NCI-H82 treated with DMSO at 0.1 percent for 48 hours (cell line): ENCODE measurements around the gene AHDC1.
"Not testable (repeated sequence)": the region's sequence is repeated elsewhere in the genome, so short reads cannot be mapped to it uniquely, and the experiment has no call there.

Experiments used
- DNase-seq: peaks from one replicate; lab custom pipeline; 2025; ENCODE audit not compliant: unreplicated experiment; lab: John Stamatoyannopoulos, UW

The AHDC1 gene

DNA sequence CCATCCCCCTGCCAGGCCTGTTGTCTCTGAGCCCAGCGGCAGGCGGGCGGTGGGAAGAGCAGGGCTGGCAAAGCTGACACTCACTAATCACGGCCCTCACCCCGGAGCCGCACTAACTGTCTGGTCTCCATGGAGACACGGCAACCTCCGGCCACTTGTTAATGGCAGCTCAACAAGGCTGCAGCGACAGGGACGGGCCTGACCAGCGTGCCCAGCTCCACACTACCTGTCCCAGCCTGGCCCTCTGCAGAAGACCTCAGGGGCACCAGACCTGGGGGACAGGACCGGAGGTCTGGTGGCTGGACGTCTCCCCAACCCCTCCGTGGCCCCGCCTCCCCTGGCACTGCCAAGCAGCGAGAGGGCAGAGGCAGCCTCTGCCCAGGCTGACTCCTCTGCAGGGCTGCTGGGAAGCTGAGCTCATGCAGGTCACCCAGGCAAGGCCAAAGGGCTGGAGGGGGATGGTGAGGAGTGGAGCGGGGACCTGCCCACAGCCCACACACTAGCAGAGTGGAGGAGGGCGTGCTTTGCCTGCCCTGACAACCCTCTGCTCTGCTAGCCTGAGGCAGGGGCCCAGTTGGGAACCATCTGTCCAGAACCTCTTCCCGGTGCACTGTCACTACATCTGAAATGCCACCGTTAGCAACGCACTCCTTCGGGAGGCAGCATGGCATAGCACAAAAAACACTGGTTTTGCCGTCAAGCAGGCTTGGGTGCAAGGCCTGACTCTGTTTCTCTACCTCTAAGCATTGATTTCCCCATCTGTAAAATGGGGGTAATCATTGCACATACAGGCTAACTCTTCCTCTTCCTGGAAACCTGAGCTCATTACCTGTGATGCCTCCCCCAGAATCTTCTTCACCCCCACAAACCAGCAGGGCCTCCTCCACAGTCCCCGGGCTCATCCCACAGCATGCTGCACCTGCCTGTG, 84.3 kb downstream of the AHDC1 start:
- no peak for DNase-seq

DNA sequence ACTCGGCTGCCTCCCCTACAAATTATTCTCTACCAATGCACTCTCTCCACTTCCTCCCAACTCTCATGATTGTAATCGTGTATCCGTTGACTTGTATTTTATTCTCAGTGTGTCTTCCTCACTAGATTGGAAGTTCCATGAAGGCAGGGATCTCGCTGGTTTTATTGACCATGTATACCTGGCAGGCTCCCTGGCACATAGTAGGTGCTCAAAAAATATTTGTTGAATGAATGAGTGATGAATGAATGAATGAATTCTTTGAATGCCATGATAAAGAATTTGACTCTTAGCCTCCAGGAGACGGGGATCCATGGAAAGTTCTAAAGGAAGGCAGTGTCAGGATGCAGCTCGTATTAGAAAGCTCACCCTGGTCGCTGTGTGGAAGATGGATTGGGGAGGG, 85.1 kb downstream of the AHDC1 start:
- no peak for DNase-seq

DNA sequence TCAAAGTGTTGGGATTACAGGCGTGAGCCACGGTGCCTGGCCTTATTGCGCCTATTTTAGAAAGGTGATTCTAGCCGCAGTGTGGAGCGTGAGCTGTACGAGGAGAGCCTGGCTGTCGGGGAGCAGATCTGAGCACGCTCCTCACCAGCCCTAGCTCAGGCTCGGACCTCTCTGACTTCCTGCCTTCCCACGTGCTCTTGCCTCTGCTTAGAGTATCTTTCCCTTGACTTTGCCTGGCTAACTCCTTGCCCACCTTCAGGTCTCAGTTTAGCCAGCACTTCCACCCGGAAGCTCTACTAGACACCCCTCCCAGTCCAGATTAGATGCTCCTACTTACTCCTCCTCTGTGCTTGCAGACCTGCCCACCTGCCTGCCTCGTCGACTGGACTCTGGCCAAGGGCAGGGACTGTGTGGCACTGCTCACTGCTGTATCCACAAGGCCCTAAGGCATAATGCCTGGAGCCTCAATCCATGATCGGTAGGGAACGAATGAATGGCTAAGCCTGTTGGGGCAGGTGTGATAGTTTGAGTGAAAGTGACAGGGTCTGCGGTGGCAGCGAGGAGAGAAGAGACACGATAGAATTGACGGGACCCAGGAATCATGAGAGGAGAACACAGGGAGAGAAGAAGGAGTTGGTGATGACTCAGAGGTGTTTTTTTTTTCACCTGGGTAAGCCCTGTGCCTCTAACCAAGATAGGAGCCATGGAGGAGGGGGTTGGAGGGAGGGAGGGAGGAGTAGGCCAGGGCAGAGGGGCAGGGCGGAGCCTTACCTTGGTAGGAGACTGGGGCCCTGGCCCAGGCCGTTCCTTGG, 85.8 kb downstream of the AHDC1 start:
- DNase-seq: no peak

DNA sequence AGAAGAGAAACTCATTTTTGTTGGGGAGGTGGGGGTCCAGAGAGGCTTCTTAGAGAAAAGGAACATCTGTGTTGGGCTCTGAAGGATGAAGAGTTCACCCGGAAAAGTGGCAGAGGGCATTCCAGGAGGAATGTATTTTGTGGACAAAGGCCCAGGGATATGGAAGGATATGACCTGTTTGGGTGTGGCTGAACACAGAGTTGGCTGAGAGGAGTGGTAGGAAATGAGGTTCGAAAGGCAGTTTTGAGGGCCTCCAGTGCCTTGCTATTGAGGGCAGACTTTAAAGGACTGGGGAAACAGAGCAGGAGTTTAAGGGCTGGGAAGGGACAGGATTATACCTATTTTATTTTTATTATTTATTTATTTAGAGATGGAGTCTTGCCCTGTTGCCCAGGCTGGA, 86.6 kb downstream of the AHDC1 start:
- no peak for DNase-seq

DNA sequence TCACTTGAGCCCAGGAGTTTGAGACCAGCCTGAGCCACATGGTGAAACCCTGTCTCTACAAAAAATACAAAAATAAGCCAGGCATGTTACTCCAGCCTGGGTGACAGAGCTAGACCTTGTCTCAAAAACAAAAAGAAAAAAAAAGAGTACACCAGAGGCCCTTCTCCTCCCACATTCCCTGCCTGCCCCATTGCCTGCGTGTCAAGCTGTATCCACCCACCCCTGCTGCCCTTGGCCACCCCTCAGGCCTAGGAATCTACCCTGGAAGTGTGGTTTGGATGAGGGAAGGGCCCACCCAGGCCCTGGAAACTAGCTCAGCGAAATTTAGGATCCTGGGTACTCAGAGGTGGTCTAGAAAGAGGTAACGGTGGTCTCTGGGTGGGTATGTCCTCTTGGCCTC, 88.3 kb downstream of the AHDC1 start:
- no peak for DNase-seq

DNA sequence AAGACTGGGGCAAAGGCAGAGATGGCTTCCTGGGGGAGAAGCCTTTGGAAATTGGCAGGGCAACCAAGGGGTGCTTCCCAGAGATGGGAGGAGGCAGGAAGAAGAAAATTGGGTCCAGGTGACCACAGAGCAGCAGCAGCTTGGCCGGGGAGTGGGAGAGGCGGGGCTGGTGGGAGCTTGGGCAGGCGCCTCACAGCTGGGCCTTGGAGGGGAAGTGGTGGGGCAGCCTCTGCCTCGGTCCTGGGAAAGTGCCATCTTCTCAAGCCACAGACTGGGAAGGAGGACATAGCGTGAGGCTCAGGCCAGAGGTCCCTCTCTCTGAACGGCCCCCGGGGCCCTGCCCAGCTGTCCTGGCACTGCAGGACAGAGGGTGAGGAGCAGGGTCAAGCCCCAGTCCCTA, 90.0 kb downstream of the AHDC1 start:
- no peak for DNase-seq

DNA sequence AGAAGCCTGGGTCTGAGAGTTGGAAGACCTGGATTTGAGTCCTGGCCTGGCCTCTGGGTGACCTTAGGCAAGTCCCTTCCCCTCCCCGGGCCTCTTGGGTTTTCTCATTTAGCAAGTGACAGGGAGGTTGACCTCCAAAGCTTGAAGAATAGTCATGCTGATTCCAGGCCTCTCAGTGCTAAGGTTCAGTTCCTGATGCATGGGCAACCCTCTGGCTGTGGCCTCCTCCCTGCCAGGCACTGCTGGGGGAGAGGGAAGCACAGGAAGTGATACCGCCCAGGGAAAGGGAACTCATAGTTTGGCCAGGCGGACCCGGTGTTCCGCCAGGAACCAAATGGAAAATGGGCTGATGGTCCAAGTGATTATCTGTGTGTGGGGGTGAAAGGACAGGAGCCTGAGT, 90.4 kb downstream of the AHDC1 start:
- no peak for DNase-seq

DNA sequence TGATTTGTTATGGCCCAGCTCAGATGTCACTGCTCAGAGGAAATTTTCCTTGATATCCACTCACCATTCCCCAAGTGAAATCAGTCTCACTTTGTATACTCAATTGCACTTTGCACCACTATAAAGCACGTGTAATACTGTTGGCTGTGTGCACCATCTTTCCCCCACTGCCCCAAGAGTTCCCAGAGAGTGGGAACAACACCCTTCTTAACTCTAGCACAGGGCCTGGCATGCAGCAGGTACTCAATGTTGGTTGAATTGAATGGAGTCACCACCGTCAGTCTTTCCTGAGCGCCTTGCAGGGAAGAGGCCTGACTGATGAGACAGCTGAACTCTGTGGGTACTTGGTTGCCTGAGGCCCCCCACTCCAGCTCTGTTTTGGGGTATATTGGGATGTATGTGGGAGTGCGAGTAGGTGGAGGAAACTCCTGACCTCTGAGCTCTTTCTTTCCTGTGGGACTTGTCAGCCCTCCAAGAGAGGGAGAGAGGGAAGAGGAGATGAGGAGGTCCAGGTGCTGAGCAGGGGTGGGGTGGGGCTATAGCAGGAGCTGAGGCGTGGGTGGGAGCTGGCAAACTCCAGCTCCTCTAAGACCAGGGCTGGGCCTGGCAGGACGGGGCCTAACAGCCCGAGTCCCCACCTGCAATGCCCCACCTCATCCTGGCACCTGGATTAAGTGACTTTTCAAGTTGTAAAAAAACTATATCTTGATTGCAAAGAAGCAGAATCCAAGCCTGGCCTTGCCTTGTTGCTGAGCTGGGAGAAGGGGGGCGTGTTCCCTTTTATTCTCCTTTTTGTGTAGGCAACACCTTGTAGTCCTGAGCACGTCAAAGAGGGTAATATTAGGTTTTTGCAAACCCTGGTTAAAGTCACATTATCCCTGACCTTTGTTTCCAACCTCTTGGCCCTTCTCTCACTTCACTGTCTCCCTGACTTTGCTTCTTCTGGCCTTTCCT, 94.5 kb downstream of the AHDC1 start:
- DNase-seq: no peak

DNA sequence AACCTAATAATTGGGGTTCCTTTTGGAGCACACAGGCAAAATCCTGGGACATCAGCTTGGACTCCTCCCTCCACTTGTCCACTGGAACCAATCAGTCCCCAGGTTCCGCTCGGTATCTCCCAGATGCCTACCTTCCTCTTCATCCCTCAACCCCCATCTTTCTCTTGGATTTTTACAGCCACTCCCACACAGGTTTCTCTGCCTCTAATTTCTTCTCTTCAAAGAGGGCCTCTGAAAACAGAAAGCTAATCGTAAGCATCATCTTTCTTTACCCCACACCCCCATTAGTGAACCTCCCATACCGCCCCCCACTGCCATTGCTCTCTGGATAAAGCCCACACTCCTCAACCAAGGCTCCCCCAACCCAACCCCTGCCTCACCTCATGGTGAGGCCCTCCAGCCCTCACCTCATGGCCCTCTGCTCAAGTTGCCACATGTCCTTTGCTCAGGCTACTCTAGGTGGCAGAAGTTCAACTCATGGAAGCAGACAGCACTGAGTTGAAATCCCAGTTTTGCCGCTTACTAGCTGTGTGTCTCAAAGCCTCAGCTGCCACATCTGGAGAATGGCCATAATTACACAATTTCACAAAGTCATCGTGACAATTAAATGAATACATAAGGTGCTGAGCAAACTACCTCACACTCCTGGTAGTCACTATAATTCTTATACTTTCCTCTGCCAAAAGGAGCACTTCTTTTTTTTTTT, 95.8 kb downstream of the AHDC1 start:
- DNase-seq: no peak

DNA sequence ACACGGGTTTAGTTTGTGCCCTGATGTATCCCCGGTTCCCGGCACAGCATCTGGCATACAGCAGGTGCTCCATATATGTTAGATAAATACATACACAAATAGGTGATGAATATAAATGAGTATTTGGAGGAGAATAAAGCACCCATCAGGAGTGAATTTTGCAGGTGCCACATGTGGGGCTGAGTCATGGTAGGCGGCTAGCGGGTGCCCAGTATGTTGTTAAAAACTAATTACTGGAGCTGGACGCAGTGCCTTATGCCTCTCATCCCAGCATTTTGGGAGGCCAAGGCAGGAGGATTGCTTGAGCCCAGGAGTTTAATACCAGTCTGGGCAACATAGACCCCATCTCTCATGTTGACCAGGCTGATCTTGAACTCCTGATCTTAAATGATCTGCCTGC, 97.2 kb downstream of the AHDC1 start:
- DNase-seq: no peak

DNA sequence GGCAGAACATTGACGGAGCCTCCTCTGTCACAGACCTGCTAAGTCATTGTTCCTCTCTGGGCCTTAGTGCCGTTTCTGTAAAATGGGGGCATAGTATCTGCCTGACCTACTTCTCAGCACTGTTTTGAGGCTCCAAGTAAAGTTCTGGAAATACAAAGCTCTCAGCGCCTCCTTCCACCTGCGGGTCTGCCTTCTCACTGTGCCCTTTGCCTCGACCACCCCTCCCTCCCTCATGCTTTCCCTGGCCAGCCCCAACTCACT, 98.6 kb downstream of the AHDC1 start:
- no peak for DNase-seq

DNA sequence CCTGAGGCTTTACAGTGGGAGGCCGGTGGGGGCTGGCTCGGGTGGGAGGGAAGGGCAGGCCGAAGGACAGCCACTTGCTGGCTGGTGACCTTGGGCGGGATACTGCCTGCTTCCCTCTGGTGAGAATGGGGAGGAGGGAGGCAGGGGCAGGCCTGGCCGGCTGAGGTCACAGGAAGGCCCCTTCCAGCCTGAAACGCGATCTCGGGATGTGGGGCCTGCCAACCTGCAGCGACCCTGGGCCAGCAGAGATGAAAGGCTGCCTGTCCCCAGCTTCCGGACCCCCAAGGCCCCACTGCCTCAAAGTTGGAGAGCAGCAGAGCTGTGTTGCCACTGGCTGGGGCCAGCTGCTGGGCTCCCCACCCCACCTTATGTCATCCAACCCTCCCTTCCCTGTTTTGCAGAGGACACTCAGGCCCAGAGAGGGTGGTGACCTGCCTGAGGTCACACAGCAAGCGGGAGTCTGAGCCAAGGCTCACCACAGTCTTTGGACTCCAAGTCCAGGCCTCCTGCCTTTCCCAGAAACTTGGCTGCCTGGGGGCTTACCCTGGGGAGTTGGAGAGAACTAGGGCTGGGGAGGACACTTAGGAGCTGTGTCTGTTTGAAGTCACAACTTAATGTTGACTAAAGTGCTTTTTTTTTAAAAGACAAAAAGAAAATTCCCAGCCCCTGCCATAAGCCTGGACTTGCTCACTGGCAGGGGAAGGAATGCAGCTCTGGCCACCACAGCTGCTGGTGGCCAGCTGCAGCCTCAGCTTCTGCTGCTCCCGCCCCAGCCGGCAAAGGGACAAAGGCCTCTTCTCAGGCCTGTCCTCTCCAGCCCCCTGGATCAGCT, 99.1 kb downstream of the AHDC1 start:
- DNase-seq: no peak

DNA sequence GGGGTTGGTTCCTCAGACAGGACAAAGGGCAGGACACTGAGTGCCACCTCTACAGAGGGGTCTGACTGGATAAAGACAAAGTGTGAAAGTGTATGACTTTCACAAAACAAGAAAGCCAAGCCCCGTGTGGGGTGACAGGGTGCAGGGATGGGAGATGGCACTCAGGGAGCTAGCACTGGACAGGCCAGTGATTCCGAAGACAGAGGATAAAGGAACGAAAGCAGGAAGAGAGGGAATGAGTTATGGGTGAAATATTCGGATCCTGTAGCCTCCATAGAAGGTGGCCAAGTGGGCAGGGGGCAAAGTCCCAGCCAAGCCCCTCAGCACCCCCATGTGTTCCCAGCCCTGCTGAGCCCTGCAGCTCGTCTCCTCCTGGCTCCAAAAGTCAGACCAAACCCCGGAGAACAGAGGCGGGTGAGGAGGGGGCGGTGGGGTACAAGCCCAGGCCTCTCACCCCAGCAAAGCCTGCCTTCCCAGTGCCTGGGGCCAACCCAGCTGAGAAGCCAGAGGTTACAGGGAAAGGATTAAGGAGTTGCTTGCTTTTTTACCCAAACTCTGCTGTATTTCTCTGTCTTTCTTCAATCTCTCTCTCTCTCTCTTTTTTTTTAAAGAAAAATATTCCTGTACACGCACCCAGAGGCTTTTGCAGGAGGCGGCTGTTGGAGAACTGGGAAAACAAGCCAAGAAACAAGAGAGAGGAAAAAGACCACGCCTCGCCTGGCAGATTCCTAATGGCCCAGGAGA, 99.9 kb downstream of the AHDC1 start:
- no peak for DNase-seq

DNA sequence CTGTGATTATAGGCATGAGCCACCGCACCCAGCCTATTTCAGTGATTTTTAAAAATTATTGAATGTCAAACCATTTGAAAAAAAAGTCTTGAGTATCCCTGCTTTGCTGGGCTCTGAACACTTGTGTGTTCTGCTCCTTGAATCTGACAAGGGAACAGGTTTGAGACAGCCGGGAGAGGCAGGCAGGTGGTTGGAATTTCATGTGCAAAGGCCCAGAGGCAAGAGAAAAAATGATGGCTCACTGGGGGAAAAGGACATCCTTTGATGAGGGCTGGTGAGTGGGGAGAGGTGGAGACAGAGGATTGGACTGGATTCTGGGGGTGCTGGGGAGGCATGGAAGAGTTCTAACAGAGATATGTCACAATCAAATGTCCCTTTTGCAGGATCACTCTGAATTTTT, 100.9 kb downstream of the AHDC1 start:
- DNase-seq: no peak

DNA sequence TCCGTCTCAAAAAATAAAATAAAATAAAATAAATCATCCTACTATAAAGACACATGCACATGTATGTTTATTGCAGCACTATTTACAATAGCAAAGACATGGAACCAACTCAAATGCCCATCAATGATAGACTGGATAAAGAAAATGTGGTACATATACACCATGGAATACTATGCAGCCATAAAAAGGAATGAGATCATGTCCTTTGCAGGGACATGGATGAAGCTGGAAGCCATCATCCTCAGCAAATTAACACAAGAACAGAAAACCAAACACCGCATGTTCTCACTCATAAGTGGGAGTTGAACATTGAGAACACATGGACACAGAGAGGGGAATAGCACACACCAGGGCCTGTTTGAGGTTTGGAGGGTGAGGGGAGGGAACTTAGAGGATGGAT, 102.8 kb downstream of the AHDC1 start:
- DNase-seq: not testable (repeated sequence)

DNA sequence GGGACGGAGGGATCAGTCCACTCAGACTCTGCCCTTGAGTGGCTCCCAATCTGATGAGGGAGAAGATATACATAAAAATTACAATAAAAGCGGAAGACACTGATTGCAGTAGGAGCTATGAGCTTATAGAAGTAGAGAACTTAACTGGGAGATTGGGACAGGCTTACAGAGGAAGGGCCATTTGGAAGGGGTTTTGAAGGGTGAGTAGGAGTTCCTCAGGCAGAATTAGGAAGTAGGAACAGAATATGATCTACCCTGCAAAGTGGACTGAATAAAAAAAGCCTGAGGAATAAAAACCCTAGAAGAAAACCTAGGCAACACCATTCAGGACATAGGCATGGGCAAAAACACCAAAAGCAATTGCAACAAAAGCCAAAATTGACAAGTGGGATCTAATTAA, 104.8 kb downstream of the AHDC1 start:
- DNase-seq: no peak

DNA sequence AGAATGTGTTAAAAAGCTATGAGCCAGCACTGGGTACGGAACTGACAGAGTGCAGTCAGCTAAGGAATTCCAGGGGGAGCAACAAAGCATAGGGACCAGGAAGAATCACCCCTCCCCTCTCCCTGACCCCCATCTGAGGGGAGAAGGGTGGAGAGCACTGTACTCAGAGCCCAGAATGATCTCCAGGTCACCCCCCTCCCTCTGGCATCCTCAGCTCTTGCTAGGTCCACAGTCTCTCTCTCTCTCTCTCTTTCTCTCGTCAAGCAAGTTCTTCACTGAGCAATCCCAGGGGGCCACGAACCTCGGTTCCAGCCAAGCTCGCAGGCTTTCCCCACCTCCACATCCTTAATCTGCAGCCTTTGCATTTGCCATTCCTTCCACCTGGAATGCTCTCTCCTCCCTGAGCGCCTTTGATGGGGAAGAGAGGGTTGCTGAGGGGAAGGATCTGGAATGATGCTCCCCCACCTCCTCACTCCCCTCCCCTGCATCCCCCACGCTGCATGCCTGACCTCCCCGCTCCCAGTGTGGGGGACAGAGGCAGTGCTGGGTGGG, 107.3 kb downstream of the AHDC1 start:
- peak; percentile 37 for DNase-seq

DNA sequence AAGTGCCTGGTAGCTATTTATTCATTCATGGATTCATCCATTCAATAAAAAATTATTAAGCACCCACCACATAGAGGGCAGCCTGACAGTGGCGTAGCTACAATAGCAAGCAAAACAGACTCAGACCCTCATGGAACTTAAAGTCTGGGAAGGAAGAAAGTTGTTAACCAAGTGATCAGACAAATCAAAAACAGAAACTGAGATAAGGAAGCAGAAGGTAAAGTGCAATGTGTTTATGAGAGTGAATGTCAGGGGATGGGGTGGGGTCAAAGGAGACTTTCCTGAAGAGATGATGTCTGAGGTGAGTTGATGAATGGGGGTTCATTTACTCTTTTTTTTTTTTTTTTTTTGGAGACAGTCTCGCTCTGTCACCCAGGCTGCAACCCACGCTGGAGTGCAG, 111.1 kb downstream of the AHDC1 start:
- no peak for DNase-seq
